RWPE1 (cell line): Measurements from ENCODE around the gene SERPINB7.
"Not testable (repeated sequence)": the region's sequence is repeated elsewhere in the genome, so short reads cannot be mapped to it uniquely, and the experiment has no call there.

Experiments used
- CTCF ChIA-PET: fragments of 350-600 bp; sonication (Branson Sonifier 250); formaldehyde crosslinking; extraction: SDS; loops from one replicate; lab custom pipeline; 2021; lab: Yijun Ruan, JAX
- POLR2A ChIA-PET: fragments of 400-600 bp; formaldehyde crosslinking; extraction: SDS; loops from one replicate; lab custom pipeline; 2020; ENCODE audit warnings: antibody characterized with exemption; ENCODE audit not compliant: low non-redundant PET; lab: Yijun Ruan, JAX
- DNase-seq: peaks from one replicate; pipeline ENCODE4 v3.0.0; 2012; ENCODE audit warnings: low spot score
- H3K27ac ChIP-seq: fragments of 450-650 bp; 2 replicates; pipeline ENCODE4 v1.5.1; 2017
- CTCF ChIP-seq: fragments of 450-650 bp; conservative IDR thresholded peaks from 2 replicates; pipeline ENCODE4 v1.5.1; 2017; ENCODE audit warnings: low read depth, mild to moderate bottlenecking

Gene SERPINB7

GRCh38 chr18:63747006-63747405 is 28.2 kb upstream of the SERPINB7 start:
- no peak overlapping the region for H3K27ac ChIP-seq
- POLR2A ChIA-PET, result no interaction called here
- CTCF ChIA-PET, result interaction anchor here (0.6 kb wide), 1 partner anchor 39 kb away, joined by 3 read pairs; no protein-coding TSS in a partner anchor
- no peak for DNase-seq
- TF ChIP-seq CTCF, result no peak

- no peak for TF ChIP-seq CTCF
- ChIA-PET POLR2A (no interaction called here), CTCF (no interaction called here)
- no peak for DNase-seq
- H3K27ac ChIP-seq, result no peak overlapping the region
Measured at GRCh38 chr18:63749489-63749888, 25.7 kb upstream of the SERPINB7 start.

- ChIA-PET POLR2A (no interaction called here), CTCF (no interaction called here)
- TF ChIP-seq CTCF, result no peak
- H3K27ac ChIP-seq, result no peak overlapping the region
- no peak for DNase-seq
Measured at GRCh38 chr18:63752636-63753035, 22.6 kb upstream of the SERPINB7 start.

- DNase-seq, result no peak
- ChIA-PET POLR2A (no interaction called here), CTCF (no interaction called here)
- no peak overlapping the region for H3K27ac ChIP-seq
- no peak for TF ChIP-seq CTCF
Measured at GRCh38 chr18:63753676-63754075, 21.5 kb upstream of the SERPINB7 start.

- ChIA-PET POLR2A (no interaction called here), CTCF (no interaction called here)
- no peak for DNase-seq
- H3K27ac ChIP-seq, result no peak overlapping the region
- no peak for TF ChIP-seq CTCF
Measured at GRCh38 chr18:63757541-63757940, 17.7 kb upstream of the SERPINB7 start.

GRCh38 chr18:63758615-63759240 is 16.5 kb upstream of the SERPINB7 start:
- DNase-seq, result no peak

GRCh38 chr18:63759786-63760185 is 15.4 kb upstream of the SERPINB7 start:
- H3K27ac ChIP-seq, POLR2A ChIA-PET, CTCF ChIA-PET, DNase-seq: not testable (repeated sequence)

More at GRCh38 chr18:63758615-63759240, 16.5 kb upstream of the SERPINB7 start:
- no peak overlapping the region for H3K27ac ChIP-seq
- POLR2A ChIA-PET, result no interaction called here
- CTCF ChIA-PET, result no interaction called here
- TF ChIP-seq CTCF, result no peak
